Neural crest cell (in vitro differentiated cells): Measurements from ENCODE around the gene ELOVL6. TPM values are rescaled to one million over a fixed set of nuclear protein-coding genes. Genes with fewer than 3 reads are reported as not detected.

ENCODE experiments used
- DNase-seq: peaks from one replicate; pipeline ENCODE4 v3.0.0; 2021; ENCODE audit warnings: low read depth, mixed read lengths, low spot score
- H3K27ac Mint-ChIP-seq: one replicate; pipeline ENCODE4 v1.8.0; 2021; ENCODE audit warnings: mild to moderate bottlenecking, mixed read lengths; ENCODE audit not compliant: unreplicated experiment
- H3K27me3 Mint-ChIP-seq: 2 replicates; pipeline ENCODE4 v1.8.0; 2021; ENCODE audit warnings: low read depth, mild to moderate bottlenecking, mixed read lengths
- H3K36me3 Mint-ChIP-seq: 2 replicates; pipeline ENCODE4 v1.8.0; 2021; ENCODE audit warnings: low read depth, mild to moderate bottlenecking, mixed read lengths
- H3K4me1 Mint-ChIP-seq: 2 replicates; pipeline ENCODE4 v1.8.0; 2021; ENCODE audit warnings: mixed read lengths
- H3K4me3 Mint-ChIP-seq: one replicate; pipeline ENCODE4 v1.8.0; 2021; ENCODE audit warnings: mild to moderate bottlenecking, mixed read lengths
- H3K9me3 Mint-ChIP-seq: 2 replicates; pipeline ENCODE4 v1.8.0; 2021; ENCODE audit warnings: mixed read lengths
- total RNA-seq: library from RNA; stranded (reverse); gene quantifications from 2 replicates; pipeline ENCODE4 v1.2.1, GENCODE V29; 2021
- TF ChIP-seq, protein P1 (sequence below): fragments of 200-600 bp; sonication (generic); conservative IDR thresholded peaks from 2 replicates; pipeline ENCODE4 v1.5.0; 2021; ENCODE audit warnings: antibody characterized with exemption, mild to moderate bottlenecking

The ELOVL6 gene
- total RNA-seq, 1 donor from 2014 or later, result 105 TPM

DNA sequence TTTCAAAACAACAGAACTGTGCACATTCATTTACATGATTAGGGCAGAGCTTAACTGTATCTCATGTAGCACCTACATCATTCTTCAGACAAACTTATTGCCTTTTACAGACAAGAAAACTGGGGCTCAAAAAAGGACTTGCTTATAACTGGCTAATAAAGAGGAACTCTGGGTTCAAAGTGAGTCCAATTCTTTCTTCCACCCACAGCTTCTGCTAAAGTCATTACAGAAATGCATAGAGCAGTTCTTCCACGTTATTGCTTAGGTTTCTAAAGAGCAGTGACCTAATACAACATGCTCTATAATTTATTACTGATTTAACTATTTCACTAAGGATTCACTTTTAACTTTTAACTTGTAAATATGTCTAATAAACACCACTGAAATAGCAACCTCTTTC is 60.6 kb downstream of the ELOVL6 start:
- Mint-ChIP-seq H3K4me3 (no peak overlapping the region), H3K27ac (no peak overlapping the region), H3K27me3 (no peaks in the 10 kb centered on the region), H3K9me3 (no peaks in the 10 kb centered on the region), H3K36me3 (peaks cover 15% of the 10 kb centered on the region), H3K4me1 (peaks cover 14% of the 10 kb centered on the region)
- TF ChIP-seq, protein P1, sequence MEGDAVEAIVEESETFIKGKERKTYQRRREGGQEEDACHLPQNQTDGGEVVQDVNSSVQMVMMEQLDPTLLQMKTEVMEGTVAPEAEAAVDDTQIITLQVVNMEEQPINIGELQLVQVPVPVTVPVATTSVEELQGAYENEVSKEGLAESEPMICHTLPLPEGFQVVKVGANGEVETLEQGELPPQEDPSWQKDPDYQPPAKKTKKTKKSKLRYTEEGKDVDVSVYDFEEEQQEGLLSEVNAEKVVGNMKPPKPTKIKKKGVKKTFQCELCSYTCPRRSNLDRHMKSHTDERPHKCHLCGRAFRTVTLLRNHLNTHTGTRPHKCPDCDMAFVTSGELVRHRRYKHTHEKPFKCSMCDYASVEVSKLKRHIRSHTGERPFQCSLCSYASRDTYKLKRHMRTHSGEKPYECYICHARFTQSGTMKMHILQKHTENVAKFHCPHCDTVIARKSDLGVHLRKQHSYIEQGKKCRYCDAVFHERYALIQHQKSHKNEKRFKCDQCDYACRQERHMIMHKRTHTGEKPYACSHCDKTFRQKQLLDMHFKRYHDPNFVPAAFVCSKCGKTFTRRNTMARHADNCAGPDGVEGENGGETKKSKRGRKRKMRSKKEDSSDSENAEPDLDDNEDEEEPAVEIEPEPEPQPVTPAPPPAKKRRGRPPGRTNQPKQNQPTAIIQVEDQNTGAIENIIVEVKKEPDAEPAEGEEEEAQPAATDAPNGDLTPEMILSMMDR, result no peak
- DNase-seq, result no peak

DNA sequence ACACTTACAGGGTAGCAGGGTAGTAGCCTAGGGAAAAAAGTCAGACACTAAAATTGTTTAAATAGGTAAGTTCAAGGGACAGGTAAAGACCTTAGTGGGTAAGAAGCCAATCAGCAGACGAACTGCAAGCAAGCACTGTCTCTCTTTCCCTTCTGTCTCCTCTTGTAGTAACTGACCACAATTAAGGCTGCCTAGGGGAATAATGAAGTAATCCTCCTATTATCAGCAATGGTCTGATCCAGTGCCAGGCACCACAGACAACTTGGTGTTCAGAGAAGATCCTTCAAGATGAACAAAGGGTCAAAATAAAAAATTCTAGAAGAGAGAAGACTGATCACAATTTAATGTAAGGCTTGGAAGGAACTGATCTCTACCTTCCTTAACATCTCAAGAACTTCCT is 62.9 kb downstream of the ELOVL6 start:
- no peak for DNase-seq
- Mint-ChIP-seq H3K4me1 (peaks cover 23% of the 10 kb centered on the region), H3K27me3 (no peaks in the 10 kb centered on the region), H3K4me3 (no peak overlapping the region), H3K36me3 (peaks cover 9% of the 10 kb centered on the region), H3K9me3 (no peaks in the 10 kb centered on the region), H3K27ac (no peak overlapping the region)
- TF ChIP-seq, protein P1, result no peak

DNA sequence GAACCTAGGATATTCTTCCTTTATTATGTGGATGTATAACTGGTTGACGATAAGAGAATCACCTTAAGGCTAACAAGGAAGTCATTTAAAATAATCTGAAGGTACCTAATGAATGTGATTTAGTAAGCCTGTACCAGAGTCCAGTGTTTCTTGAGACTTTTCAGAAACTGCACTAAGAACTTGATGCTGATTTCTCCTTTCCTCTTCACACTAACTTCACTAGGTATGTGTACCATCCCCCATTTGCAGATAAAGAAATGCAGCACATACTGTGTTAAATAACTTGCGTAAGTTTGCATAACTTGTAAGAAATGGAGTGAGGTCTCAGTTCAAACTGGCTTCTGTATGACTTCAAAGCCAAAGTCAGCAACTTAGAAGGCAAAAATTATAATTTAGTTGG is 63.3 kb downstream of the ELOVL6 start:
- no peak for DNase-seq
- peaks cover 22% of the 10 kb centered on the region for H3K4me1 Mint-ChIP-seq
- peaks cover 9% of the 10 kb centered on the region for H3K36me3 Mint-ChIP-seq
- no peak overlapping the region for H3K27ac Mint-ChIP-seq
- no peaks in the 10 kb centered on the region for H3K27me3 Mint-ChIP-seq
- H3K4me3 Mint-ChIP-seq, result no peak overlapping the region
- TF ChIP-seq, protein P1, result no peak
- no peaks in the 10 kb centered on the region for H3K9me3 Mint-ChIP-seq

DNA sequence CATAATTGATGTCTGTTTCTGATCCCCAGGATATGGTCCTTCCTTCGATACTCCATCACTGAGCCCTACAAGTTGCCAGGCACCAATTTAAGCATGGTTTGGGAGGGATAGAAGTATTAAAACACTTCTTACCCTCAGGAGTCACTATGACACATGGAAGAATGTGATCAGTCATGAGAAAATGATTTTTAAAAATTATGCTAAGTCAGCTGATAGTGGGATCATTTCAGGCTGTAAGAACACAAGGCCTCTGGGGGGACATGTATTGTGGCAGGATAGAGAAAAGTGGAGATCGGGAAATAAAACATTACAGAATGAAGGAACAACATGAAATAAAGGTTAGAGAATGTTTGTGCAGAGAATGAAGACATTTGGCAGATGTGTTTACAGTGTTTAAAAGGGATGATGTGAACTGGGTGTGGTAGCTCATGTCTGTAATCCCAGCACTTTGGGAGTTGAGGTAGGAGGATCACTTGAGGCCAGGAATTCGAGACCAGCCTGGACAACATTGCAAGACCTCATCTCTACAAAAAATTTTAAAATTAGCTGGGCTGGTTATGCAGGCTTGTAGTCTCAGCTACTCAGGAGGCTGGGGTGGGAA is 64.0 kb downstream of the ELOVL6 start:
- H3K36me3 Mint-ChIP-seq, result peaks cover 9% of the 10 kb centered on the region
- no peaks in the 10 kb centered on the region for H3K27me3 Mint-ChIP-seq
- H3K27ac Mint-ChIP-seq, result no peak overlapping the region
- no peak overlapping the region for H3K4me3 Mint-ChIP-seq
- H3K4me1 Mint-ChIP-seq, result peaks cover 16% of the 10 kb centered on the region
- TF ChIP-seq, protein P1, result no peak
- DNase-seq, result no peak
- no peaks in the 10 kb centered on the region for H3K9me3 Mint-ChIP-seq

DNA sequence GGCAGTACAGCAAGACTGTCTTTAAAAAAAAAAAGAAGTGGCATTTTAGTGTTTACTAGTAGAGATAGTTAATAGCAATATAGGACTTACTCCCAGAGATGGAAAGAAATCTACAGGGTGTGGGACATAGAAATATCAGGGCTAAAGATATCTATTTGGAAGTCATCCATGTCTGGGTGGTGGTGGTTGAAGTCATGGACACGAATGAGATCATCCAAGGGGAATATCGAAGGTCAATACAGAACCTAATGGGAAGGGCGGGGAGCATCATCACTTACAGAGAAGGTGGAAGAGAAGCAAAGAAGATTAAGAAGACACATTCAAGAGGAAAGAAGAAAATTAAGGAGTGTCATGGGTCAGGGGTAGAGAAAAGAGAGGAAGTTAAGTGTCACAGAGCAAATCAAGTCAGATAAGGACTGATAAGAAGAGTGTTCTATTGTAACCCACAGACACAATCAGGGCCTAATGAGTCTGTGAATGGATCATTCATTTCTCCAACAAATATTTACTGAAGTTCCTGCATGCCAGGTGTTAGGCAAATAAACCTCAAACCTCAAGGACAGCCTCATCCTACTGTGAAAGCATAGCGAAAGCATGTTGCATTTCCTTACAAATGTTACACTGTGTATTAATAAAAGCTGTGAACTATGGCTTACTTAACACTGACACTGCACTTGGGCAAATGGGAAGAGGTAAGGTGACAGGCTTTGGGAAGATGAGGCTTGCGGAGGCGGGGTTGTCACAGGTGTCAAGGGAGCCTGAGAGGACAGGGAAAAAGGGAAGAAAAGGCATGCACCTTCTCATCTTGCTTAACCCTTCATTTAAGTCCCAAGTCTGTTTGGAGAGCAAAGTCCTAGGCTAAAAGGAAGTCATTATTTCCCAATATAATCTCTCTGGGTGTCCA is 65.3 kb downstream of the ELOVL6 start:
- Mint-ChIP-seq H3K4me3 (no peak overlapping the region), H3K27ac (no peak overlapping the region), H3K36me3 (peaks cover 10% of the 10 kb centered on the region), H3K4me1 (peaks cover 16% of the 10 kb centered on the region), H3K27me3 (no peaks in the 10 kb centered on the region), H3K9me3 (no peaks in the 10 kb centered on the region)
- no peak for DNase-seq
- TF ChIP-seq, protein P1, result no peak
